CD8-positive, alpha-beta memory T cell (primary cell): ENCODE measurements around the gene GABRA4. TPM values are rescaled to one million over a fixed set of nuclear protein-coding genes. Genes with fewer than 3 reads are reported as not detected.

ENCODE experiments used
- CTCF ChIA-PET: fragments of 350-600 bp; sonication (Branson Sonifier 250); formaldehyde crosslinking; loops from one replicate; lab custom pipeline; 2021; ENCODE audit warnings: antibody characterized with exemption; lab: Charles Lee
- POLR2A ChIA-PET: fragments of 350-600 bp; sonication (Branson Sonifier 250); formaldehyde crosslinking; loops from one replicate; lab custom pipeline; 2021; ENCODE audit warnings: antibody characterized with exemption; lab: Charles Lee
- DNase-seq, 5 donors: peaks; one replicate each; pipeline versions ENCODE4 v3.0.0 to v3.0.0-alpha.2; 2020 to 2022; ENCODE audit warnings: mixed read lengths in 1 of 5
- H3K27ac ChIP-seq: one replicate; pipeline ENCODE4 v1.7.0; 2013; ENCODE audit warnings: low read depth, mild to moderate bottlenecking, low read length, moderate library complexity
- H3K27me3 ChIP-seq: 2 replicates; pipeline ENCODE4 v1.7.0; 2013; ENCODE audit warnings: low read length, mild to moderate bottlenecking; ENCODE audit not compliant: insufficient read depth, poor library complexity, severe bottlenecking
- H3K36me3 ChIP-seq: 2 replicates; pipeline ENCODE4 v1.7.0; 2013; ENCODE audit warnings: mild to moderate bottlenecking, low read length, moderate library complexity; ENCODE audit not compliant: insufficient read depth
- H3K4me1 ChIP-seq: 2 replicates; pipeline ENCODE4 v1.7.0; 2013; ENCODE audit warnings: mild to moderate bottlenecking, low read length, moderate library complexity; ENCODE audit not compliant: insufficient read depth
- H3K4me3 ChIP-seq: 2 replicates; pipeline ENCODE4 v1.7.0; 2013; ENCODE audit warnings: mild to moderate bottlenecking, low read length
- H3K9me3 ChIP-seq: 2 replicates; pipeline ENCODE4 v1.7.0; 2013; ENCODE audit warnings: mild to moderate bottlenecking, low read length
- H3K27ac Mint-ChIP-seq, 8 donors: one replicate each; pipeline ENCODE4 v1.8.0; 2020 to 2021; ENCODE audit warnings: mixed read lengths in 8 of 8, mild to moderate bottlenecking in 6 of 8, inconsistent platforms in 3 of 8, moderate library complexity in 3 of 8
- H3K27me3 Mint-ChIP-seq, 2 donors: one replicate each; pipeline ENCODE4 v1.8.0; 2020 to 2021; ENCODE audit warnings: mixed read lengths in 2 of 2, mild to moderate bottlenecking in 1 of 2, moderate library complexity in 1 of 2
- H3K36me3 Mint-ChIP-seq, 3 donors: one replicate each; pipeline ENCODE4 v1.8.0; 2020 to 2021; ENCODE audit warnings: mixed read lengths in 3 of 3, inconsistent platforms in 1 of 3, mild to moderate bottlenecking in 1 of 3
- H3K4me1 Mint-ChIP-seq, 3 donors: one replicate each; pipeline ENCODE4 v1.8.0; 2020 to 2021; ENCODE audit warnings: mixed read lengths in 3 of 3, inconsistent platforms in 1 of 3, mild to moderate bottlenecking in 1 of 3
- H3K4me3 Mint-ChIP-seq, 7 donors: one replicate each; pipeline ENCODE4 v1.8.0; 2020 to 2021; ENCODE audit warnings: mixed read lengths in 7 of 7, mild to moderate bottlenecking in 6 of 7, moderate library complexity in 4 of 7, inconsistent platforms in 2 of 7
- H3K9me3 Mint-ChIP-seq, 5 donors: one replicate each; pipeline ENCODE4 v1.8.0; 2020 to 2022; ENCODE audit warnings: mixed read lengths in 5 of 5, mild to moderate bottlenecking in 3 of 5, moderate library complexity in 2 of 5, inconsistent platforms in 1 of 5
- polyA plus RNA-seq: library from polyadenylated mRNA; unstranded; fragments of 300-500 nt; fragmentation: Illumina TruSeq; gene quantifications from one replicate; pipeline ENCODE4 v1.2.3, GENCODE V29; 2021
- total RNA-seq, 2 experiments: library from RNA; stranded (reverse); gene quantifications; one replicate each; pipeline ENCODE4 v1.2.3, GENCODE V29; 2021

GABRA4 gene
- total and polyA plus RNA-seq, 3 experiments from 2014 or later = not detected

DNA sequence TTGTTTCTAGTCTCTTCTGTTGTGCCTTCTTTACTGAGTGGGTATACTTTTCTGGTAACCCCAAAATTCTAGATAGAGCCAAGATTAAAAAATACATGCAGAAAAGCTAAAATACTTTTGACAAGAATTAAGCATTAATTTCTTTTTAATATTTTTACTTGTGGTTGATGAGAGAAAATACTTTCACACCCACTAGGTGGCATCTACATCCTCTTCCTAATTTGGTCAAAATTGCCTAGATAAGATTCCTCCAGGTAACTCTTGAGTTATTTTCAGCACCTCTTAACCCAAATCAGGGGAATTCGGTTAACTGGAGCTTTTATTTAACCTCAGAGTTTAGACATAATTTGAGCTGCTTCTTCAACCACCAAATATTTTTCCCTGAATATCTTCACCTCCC lies 55.9 kb downstream of the GABRA4 start:
- DNase-seq = no peak
- H3K4me3 ChIP-seq = no peak overlapping the region
- no peaks in the 10 kb centered on the region for H3K9me3 ChIP-seq
- Mint-ChIP-seq H3K36me3 (no peaks in the 10 kb centered on the region), H3K4me1 (no peaks in the 10 kb centered on the region), H3K4me3 (no peak overlapping the region), H3K27me3 (no peaks in the 10 kb centered on the region), H3K9me3 (no peaks in the 10 kb centered on the region), H3K27ac (no peak overlapping the region)
- no peaks in the 10 kb centered on the region for H3K4me1 ChIP-seq
- no peak overlapping the region for H3K27ac ChIP-seq
- CTCF ChIA-PET = no interaction called here
- H3K36me3 ChIP-seq = no peaks in the 10 kb centered on the region
- H3K27me3 ChIP-seq = no peaks in the 10 kb centered on the region
- POLR2A ChIA-PET = no interaction called here

DNA sequence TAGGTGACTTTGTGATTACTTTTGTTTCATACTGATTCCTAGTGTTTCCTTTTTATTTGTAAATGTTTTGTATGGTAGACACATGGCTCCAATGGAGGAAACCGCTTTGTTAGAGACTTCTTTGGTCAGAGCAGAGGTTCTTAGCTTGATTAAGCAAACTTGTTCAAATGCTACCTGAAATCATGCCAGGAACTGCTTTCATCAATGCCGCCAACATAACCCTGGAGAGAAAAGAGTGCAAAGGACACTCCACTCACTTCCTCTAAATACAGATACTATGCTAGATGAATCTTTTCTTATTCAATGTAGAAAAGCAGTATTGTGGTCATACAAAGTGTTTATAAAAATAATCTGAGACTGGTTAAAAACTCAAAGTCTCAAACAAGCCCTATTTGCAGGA lies 58.7 kb downstream of the GABRA4 start:
- CTCF ChIA-PET = no interaction called here
- H3K4me3 ChIP-seq = no peak overlapping the region
- no peak for DNase-seq

DNA sequence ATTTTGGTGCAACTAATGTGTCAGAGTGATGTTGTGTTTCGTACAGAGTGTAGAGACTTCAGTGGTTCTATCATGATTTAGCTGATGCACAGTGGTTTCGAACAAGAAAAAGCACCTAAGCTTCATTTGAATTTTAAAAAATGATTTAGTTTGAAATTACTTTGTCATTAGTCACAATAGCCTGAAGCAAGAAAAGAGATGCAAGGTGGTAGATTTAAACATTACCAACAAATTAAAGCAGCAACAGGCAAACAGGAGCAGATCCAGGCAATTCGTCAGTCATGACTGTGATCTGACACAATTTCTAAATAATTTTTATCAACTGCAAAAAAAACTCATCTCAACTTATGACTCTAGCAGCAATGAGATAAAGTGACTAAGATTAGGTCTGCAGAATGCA lies 59.7 kb downstream of the GABRA4 start:
- no peak overlapping the region for H3K4me3 Mint-ChIP-seq
- Histone ChIP-seq H3K36me3 (no peaks in the 10 kb centered on the region), H3K9me3 (no peaks in the 10 kb centered on the region), H3K27me3 (no peaks in the 10 kb centered on the region), H3K27ac (no peak overlapping the region), H3K4me1 (no peaks in the 10 kb centered on the region), H3K4me3 (no peak overlapping the region)
- no peak for DNase-seq
- no peaks in the 10 kb centered on the region for H3K36me3 Mint-ChIP-seq
- CTCF ChIA-PET = no interaction called here
- H3K4me1 Mint-ChIP-seq = no peaks in the 10 kb centered on the region
- no peak overlapping the region for H3K27ac Mint-ChIP-seq
- H3K9me3 Mint-ChIP-seq = no peaks in the 10 kb centered on the region
- POLR2A ChIA-PET = no interaction called here
- H3K27me3 Mint-ChIP-seq = no peaks in the 10 kb centered on the region

More for the DNA sequence above, 58.7 kb downstream of the GABRA4 start:
- H3K4me1 Mint-ChIP-seq = no peaks in the 10 kb centered on the region
- no peaks in the 10 kb centered on the region for H3K27me3 ChIP-seq
- POLR2A ChIA-PET = no interaction called here
- H3K36me3 ChIP-seq = no peaks in the 10 kb centered on the region
- no peaks in the 10 kb centered on the region for H3K36me3 Mint-ChIP-seq
- H3K4me1 ChIP-seq = no peaks in the 10 kb centered on the region
- no peak overlapping the region for H3K27ac Mint-ChIP-seq
- H3K4me3 Mint-ChIP-seq = no peak overlapping the region
- H3K27me3 Mint-ChIP-seq = no peaks in the 10 kb centered on the region
- no peak overlapping the region for H3K27ac ChIP-seq
- no peaks in the 10 kb centered on the region for H3K9me3 ChIP-seq
- H3K9me3 Mint-ChIP-seq = no peaks in the 10 kb centered on the region

- H3K27me3 ChIP-seq = no peaks in the 10 kb centered on the region
- no peaks in the 10 kb centered on the region for H3K36me3 ChIP-seq
- Mint-ChIP-seq H3K4me1 (no peaks in the 10 kb centered on the region), H3K27me3 (peaks cover 0 to 6% of the 10 kb centered on the region in 2 donors), H3K36me3 (no peaks in the 10 kb centered on the region), H3K27ac (no peak overlapping the region), H3K9me3 (no peaks in the 10 kb centered on the region), H3K4me3 (no peak overlapping the region)
- no peak overlapping the region for H3K27ac ChIP-seq
- CTCF ChIA-PET = no interaction called here
- POLR2A ChIA-PET = no interaction called here
- no peak for DNase-seq
- H3K4me1 ChIP-seq = no peaks in the 10 kb centered on the region
- H3K4me3 ChIP-seq = no peak overlapping the region
- H3K9me3 ChIP-seq = no peaks in the 10 kb centered on the region
Measured at GRCh38 chr4:46931981-46932380, 61.4 kb downstream of the GABRA4 start.

GRCh38 chr4:46930891-46931290 lies 62.5 kb downstream of the GABRA4 start:
- Mint-ChIP-seq H3K9me3 (no peaks in the 10 kb centered on the region), H3K27ac (no peak overlapping the region), H3K4me3 (no peak overlapping the region), H3K36me3 (no peaks in the 10 kb centered on the region), H3K27me3 (peaks cover 0 to 13% of the 10 kb centered on the region in 2 donors), H3K4me1 (no peaks in the 10 kb centered on the region)
- H3K9me3 ChIP-seq = no peaks in the 10 kb centered on the region
- H3K4me1 ChIP-seq = no peaks in the 10 kb centered on the region
- ChIA-PET POLR2A (no interaction called here), CTCF (no interaction called here)
- no peaks in the 10 kb centered on the region for H3K36me3 ChIP-seq
- H3K27me3 ChIP-seq = no peaks in the 10 kb centered on the region
- no peak overlapping the region for H3K27ac ChIP-seq
- DNase-seq = no peak
- no peak overlapping the region for H3K4me3 ChIP-seq

GRCh38 chr4:46927201-46927600 lies 66.2 kb downstream of the GABRA4 start:
- H3K27ac Mint-ChIP-seq = no peak overlapping the region
- H3K27me3 Mint-ChIP-seq = peaks cover 0 to 13% of the 10 kb centered on the region in 2 donors
- no peak overlapping the region for H3K4me3 ChIP-seq
- H3K36me3 Mint-ChIP-seq = no peaks in the 10 kb centered on the region
- CTCF ChIA-PET = no interaction called here
- POLR2A ChIA-PET = no interaction called here
- H3K9me3 ChIP-seq = no peaks in the 10 kb centered on the region
- H3K4me3 Mint-ChIP-seq = no peak overlapping the region
- no peak for DNase-seq
- no peaks in the 10 kb centered on the region for H3K4me1 Mint-ChIP-seq
- no peaks in the 10 kb centered on the region for H3K9me3 Mint-ChIP-seq
- no peaks in the 10 kb centered on the region for H3K36me3 ChIP-seq
- no peaks in the 10 kb centered on the region for H3K4me1 ChIP-seq
- no peak overlapping the region for H3K27ac ChIP-seq
- H3K27me3 ChIP-seq = no peaks in the 10 kb centered on the region

DNA sequence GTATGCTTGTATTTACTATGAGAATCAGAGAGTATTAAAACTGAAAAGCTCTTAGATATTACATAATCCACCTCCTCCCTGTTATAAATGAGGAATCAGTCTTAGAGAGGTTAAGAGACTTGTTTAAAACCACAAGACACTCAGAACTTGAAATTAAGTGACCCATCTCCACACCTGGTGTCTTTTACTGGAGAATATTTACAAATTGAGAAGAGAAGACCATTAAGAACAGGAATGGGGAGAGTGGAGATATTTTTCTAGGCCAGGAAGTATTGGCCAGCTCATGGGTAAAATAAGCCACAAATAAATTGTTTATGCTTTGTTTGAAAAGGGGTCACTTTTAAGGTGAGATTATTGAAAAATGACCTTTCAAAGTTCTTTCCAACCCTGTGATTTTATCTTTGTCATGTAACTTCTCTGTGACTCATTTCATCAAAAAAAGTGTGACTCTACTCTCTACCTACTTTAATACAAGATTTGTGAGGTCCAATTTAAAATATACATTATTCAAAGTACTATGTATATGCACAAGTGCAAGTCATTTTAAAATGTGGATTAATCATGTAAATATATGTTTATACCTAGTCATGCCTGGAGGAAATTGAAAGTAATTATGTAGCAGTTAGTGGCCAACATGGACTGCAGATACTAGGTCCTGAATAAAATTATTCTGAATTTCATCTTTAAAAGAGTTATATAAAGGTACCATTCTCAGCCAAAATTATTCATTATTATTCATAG lies 68.4 kb downstream of the GABRA4 start:
- peaks cover 0 to 13% of the 10 kb centered on the region in 2 donors for H3K27me3 Mint-ChIP-seq
- POLR2A ChIA-PET = no interaction called here
- DNase-seq = no peak

GRCh38 chr4:46922205-46922604 lies 71.2 kb downstream of the GABRA4 start:
- H3K27me3 Mint-ChIP-seq = peaks cover 0 to 9% of the 10 kb centered on the region in 2 donors
- no peak overlapping the region for H3K4me3 Mint-ChIP-seq
- Histone ChIP-seq H3K9me3 (no peaks in the 10 kb centered on the region), H3K36me3 (no peaks in the 10 kb centered on the region), H3K4me1 (no peaks in the 10 kb centered on the region), H3K27me3 (no peaks in the 10 kb centered on the region), H3K27ac (no peak overlapping the region), H3K4me3 (no peak overlapping the region)
- no peaks in the 10 kb centered on the region for H3K4me1 Mint-ChIP-seq
- POLR2A ChIA-PET = no interaction called here
- CTCF ChIA-PET = no interaction called here
- H3K9me3 Mint-ChIP-seq = no peaks in the 10 kb centered on the region
- H3K27ac Mint-ChIP-seq = no peak overlapping the region
- no peaks in the 10 kb centered on the region for H3K36me3 Mint-ChIP-seq
- DNase-seq = no peak

More for the DNA sequence above, 68.4 kb downstream of the GABRA4 start:
- H3K27ac Mint-ChIP-seq = no peak overlapping the region
- CTCF ChIA-PET = no interaction called here
- H3K4me3 Mint-ChIP-seq = no peak overlapping the region
- H3K36me3 ChIP-seq = no peaks in the 10 kb centered on the region
- no peaks in the 10 kb centered on the region for H3K4me1 ChIP-seq
- no peaks in the 10 kb centered on the region for H3K9me3 ChIP-seq
- H3K27ac ChIP-seq = no peak overlapping the region
- H3K4me1 Mint-ChIP-seq = no peaks in the 10 kb centered on the region
- H3K36me3 Mint-ChIP-seq = no peaks in the 10 kb centered on the region
- H3K4me3 ChIP-seq = no peak overlapping the region
- no peaks in the 10 kb centered on the region for H3K9me3 Mint-ChIP-seq
- H3K27me3 ChIP-seq = no peaks in the 10 kb centered on the region
